GM12878 (cell line): ENCODE results near the gene LRRIQ4. TPM values are rescaled to one million over a fixed set of nuclear protein-coding genes. Genes with fewer than 3 reads are reported as not detected.

Experiments
- ATF2 ChIP-seq: IDR thresholded peaks from 2 replicates; pipeline ENCODE4 v1.6.1; 2012; ENCODE audit warnings: low read length, inconsistent platforms
- CHD2 ChIP-seq: IDR thresholded peaks from 2 replicates; pipeline ENCODE4 v1.6.1; 2011; ENCODE audit warnings: low read depth, low read length, improper control_type of control experiment, borderline replicate concordance
- CREB1 ChIP-seq: IDR thresholded peaks from 2 replicates; pipeline ENCODE4 v1.6.1; 2012; ENCODE audit warnings: low read depth, mild to moderate bottlenecking, inconsistent platforms
- FOXM1 ChIP-seq: IDR thresholded peaks from 2 replicates; pipeline ENCODE4 v1.6.1; 2012; ENCODE audit warnings: low read depth, mild to moderate bottlenecking, inconsistent platforms, low read length, moderate library complexity
- GABPA ChIP-seq: IDR thresholded peaks from 2 replicates; pipeline ENCODE4 v1.6.1; 2014; ENCODE audit warnings: antibody characterized with exemption, low read depth, mild to moderate bottlenecking, inconsistent platforms
- IKZF1 ChIP-seq: fragments of 450-650 bp; conservative IDR thresholded peaks from 2 replicates; pipeline ENCODE4 v1.6.1; 2017; ENCODE audit warnings: antibody characterized with exemption, mild to moderate bottlenecking
- IKZF2 ChIP-seq, 2 experiments: fragments of 450-650 bp; IDR thresholded peaks; 2 replicates each; pipeline ENCODE4 v1.6.1; 2017; ENCODE audit warnings: mild to moderate bottlenecking in 2 of 2, moderate library complexity in 2 of 2
- IRF4 ChIP-seq: IDR thresholded peaks from 2 replicates; pipeline ENCODE4 v1.6.1; 2011; ENCODE audit warnings: low read depth, low read length
- IRF5 ChIP-seq: fragments of 450-650 bp; IDR thresholded peaks from 2 replicates; pipeline ENCODE4 v1.6.1; 2017; ENCODE audit warnings: borderline replicate concordance
- JUNB ChIP-seq: IDR thresholded peaks from 2 replicates; pipeline ENCODE4 v1.6.1; 2016; ENCODE audit warnings: antibody characterized with exemption, mild to moderate bottlenecking
- NFIC ChIP-seq: IDR thresholded peaks from 2 replicates; pipeline ENCODE4 v1.6.1; 2012; ENCODE audit warnings: low read depth, mild to moderate bottlenecking, inconsistent platforms, low read length, moderate library complexity
- PAX5 ChIP-seq: IDR thresholded peaks from 2 replicates; pipeline ENCODE4 v1.6.1; 2011; ENCODE audit warnings: low read depth, low read length, borderline replicate concordance
- RELA ChIP-seq: fragments of 450-650 bp; IDR thresholded peaks from 2 replicates; pipeline ENCODE4 v1.8.0; 2014; ENCODE audit warnings: borderline replicate concordance; ENCODE audit not compliant: partially characterized antibody
- RUNX3 ChIP-seq: IDR thresholded peaks from 2 replicates; pipeline ENCODE4 v1.6.1; 2012; ENCODE audit warnings: low read length, inconsistent platforms
- SREBF1 ChIP-seq: IDR thresholded peaks from 2 replicates; pipeline ENCODE4 v1.6.1; 2012; ENCODE audit warnings: mild to moderate bottlenecking, low read length
- SRF ChIP-seq, 2 experiments: IDR thresholded peaks; 2 replicates each; pipeline ENCODE4 v1.6.1; 2011; ENCODE audit warnings: low read depth in 2 of 2, low read length in 2 of 2, mild to moderate bottlenecking in 1 of 2, moderate library complexity in 1 of 2
- ZNF217 ChIP-seq: fragments of 450-650 bp; IDR thresholded peaks from 2 replicates; pipeline ENCODE4 v1.6.1; 2017; ENCODE audit warnings: antibody characterized with exemption, mild to moderate bottlenecking
- polyA plus RNA-seq, 11 experiments: library from polyadenylated mRNA; depleted of rRNA in 4 of 11; unstranded in 6 of 11; stranded (reverse) in 5 of 11; fragments of >200 nt; fragmentation: Nextera tagmentation in 4 of 11; fragmentation: Illumina TruSeq in 1 of 11; extraction: Ambion mirVana in 4 of 11; extraction: Trizol in 1 of 11; gene quantifications; 1 replicate in 1 of 11; 2 replicates in 10 of 11; pipeline versions ENCODE4 v1.2.1 to v1.2.3, GENCODE V29; 2011 to 2016; ENCODE audit warnings: inconsistent platforms in 2 of 11, missing spikeins in 2 of 11, low read depth in 1 of 11
- total RNA-seq, 4 experiments: library from RNA; depleted of rRNA in 3 of 4; stranded (reverse); fragments of >200 nt in 3 of 4; fragmentation: Illumina TruSeq in 1 of 4; extraction: Trizol in 1 of 4; gene quantifications; 2 replicates each; pipeline versions ENCODE4 v1.2.1 to v1.2.3, GENCODE V29; 2013 to 2021
- TF ChIP-seq, protein P1 (sequence below), 3 experiments: IDR thresholded peaks in 2 of 3; conservative IDR thresholded peaks in 1 of 3; 2 replicates each; pipeline ENCODE4 v1.5.1; 2011; ENCODE audit warnings: low read depth in 3 of 3, low read length in 3 of 3, mild to moderate bottlenecking in 3 of 3, control low read depth in 2 of 3, moderate library complexity in 2 of 3, inconsistent platforms in 1 of 3, mixed read lengths in 1 of 3; ENCODE audit not compliant: control insufficient read depth in 2 of 3, insufficient read depth in 1 of 3; ENCODE audit errors: extremely low read depth in 1 of 3
- TF ChIP-seq, protein P2 (sequence below): fragments of 450-650 bp; IDR thresholded peaks from 2 replicates; pipeline ENCODE4 v1.6.1; 2018; ENCODE audit warnings: borderline replicate concordance, mild to moderate bottlenecking; ENCODE audit not compliant: partially characterized antibody

LRRIQ4 gene
- total and polyA plus RNA-seq, 10 of the 15 experiments (the other 5 are each of a cell fraction or from before 2014, with no cell fraction given), result 0.06 to 0.21 (median 0.14) TPM; not detected in 3

- TF ChIP-seq FOXM1 (peak; percentile 85), CHD2 (no peak), CREB1 (peak; percentile 41; the same call in 1 of the 2 replicates), SREBF1 (peak; percentile 31; the same call in 1 of the 2 replicates), RELA (no peak), ATF2 (peak; percentile 81), IKZF1 (peak; percentile 30; the same call in 1 of the 2 replicates), GABPA (peak; percentile 52), IRF4 (peak; percentile 88), SRF (IDR thresholded peaks at IDR 0.05; ENCODE audit: low read depth in 2 of 2, low read length in 2 of 2) (0 out of 4 replicates have a peak, but pooled peaks of 1 of the 2 experiments have one; percentile 36), RUNX3 (peak; percentile 97), IRF5 (no peak), ZNF217 (peak; percentile 89), IKZF2 (IDR thresholded peaks at IDR 0.05) (peak; percentile 56 to 58), PAX5 (peak; percentile 72; the same call in 1 of the 2 replicates), NFIC (peak; percentile 93), JUNB (peak; percentile 94)
- TF ChIP-seq, protein P1, sequence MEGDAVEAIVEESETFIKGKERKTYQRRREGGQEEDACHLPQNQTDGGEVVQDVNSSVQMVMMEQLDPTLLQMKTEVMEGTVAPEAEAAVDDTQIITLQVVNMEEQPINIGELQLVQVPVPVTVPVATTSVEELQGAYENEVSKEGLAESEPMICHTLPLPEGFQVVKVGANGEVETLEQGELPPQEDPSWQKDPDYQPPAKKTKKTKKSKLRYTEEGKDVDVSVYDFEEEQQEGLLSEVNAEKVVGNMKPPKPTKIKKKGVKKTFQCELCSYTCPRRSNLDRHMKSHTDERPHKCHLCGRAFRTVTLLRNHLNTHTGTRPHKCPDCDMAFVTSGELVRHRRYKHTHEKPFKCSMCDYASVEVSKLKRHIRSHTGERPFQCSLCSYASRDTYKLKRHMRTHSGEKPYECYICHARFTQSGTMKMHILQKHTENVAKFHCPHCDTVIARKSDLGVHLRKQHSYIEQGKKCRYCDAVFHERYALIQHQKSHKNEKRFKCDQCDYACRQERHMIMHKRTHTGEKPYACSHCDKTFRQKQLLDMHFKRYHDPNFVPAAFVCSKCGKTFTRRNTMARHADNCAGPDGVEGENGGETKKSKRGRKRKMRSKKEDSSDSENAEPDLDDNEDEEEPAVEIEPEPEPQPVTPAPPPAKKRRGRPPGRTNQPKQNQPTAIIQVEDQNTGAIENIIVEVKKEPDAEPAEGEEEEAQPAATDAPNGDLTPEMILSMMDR (IDR thresholded peaks at IDR 0.05 in 2 of 3, conservative IDR thresholded peaks at IDR 0.05 in 1 of 3; ENCODE audit: control insufficient read depth in 2 of 3, extremely low read depth in 1 of 3, insufficient read depth in 1 of 3, low read depth in 3 of 3, low read length in 3 of 3), result no peak
- TF ChIP-seq, protein P2, sequence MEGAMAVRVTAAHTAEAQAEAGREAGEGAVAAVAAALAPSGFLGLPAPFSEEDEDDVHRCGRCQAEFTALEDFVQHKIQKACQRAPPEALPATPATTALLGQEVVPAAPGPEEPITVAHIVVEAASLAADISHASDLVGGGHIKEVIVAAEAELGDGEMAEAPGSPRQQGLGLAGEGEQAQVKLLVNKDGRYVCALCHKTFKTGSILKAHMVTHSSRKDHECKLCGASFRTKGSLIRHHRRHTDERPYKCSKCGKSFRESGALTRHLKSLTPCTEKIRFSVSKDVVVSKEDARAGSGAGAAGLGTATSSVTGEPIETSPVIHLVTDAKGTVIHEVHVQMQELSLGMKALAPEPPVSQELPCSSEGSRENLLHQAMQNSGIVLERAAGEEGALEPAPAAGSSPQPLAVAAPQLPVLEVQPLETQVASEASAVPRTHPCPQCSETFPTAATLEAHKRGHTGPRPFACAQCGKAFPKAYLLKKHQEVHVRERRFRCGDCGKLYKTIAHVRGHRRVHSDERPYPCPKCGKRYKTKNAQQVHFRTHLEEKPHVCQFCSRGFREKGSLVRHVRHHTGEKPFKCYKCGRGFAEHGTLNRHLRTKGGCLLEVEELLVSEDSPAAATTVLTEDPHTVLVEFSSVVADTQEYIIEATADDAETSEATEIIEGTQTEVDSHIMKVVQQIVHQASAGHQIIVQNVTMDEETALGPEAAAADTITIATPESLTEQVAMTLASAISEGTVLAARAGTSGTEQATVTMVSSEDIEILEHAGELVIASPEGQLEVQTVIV, result no peak
These were observed 34.0 kb downstream of the LRRIQ4 start (continued) for GRCh38 chr3:169846458-169847193.
